Nephron (organoid): ENCODE measurements around the gene PIGR.

ENCODE experiments used
- H3K27ac Mint-ChIP-seq, 3 experiments: 2 replicates each; pipeline ENCODE4 v1.8.0; 2020; ENCODE audit warnings: mixed read lengths in 3 of 3, mild to moderate bottlenecking in 2 of 3, moderate library complexity in 1 of 3
- H3K27me3 Mint-ChIP-seq: 2 replicates; pipeline ENCODE4 v1.8.0; 2021; ENCODE audit warnings: low read depth, mild to moderate bottlenecking, moderate library complexity, mixed read lengths
- H3K36me3 Mint-ChIP-seq: 2 replicates; pipeline ENCODE4 v1.8.0; 2020; ENCODE audit warnings: low read depth, mixed read lengths
- H3K4me1 Mint-ChIP-seq: 2 replicates; pipeline ENCODE4 v1.8.0; 2020; ENCODE audit warnings: mixed read lengths
- H3K4me3 Mint-ChIP-seq, 3 experiments: 2 replicates each; pipeline ENCODE4 v1.8.0; 2020; ENCODE audit warnings: mild to moderate bottlenecking in 3 of 3, mixed read lengths in 3 of 3, moderate library complexity in 2 of 3
- H3K9me3 Mint-ChIP-seq: 2 replicates; pipeline ENCODE4 v1.8.0; 2020; ENCODE audit warnings: mixed read lengths
- CTCF ChIP-seq, 3 experiments: fragments of 200-600 bp; sonication (generic); IDR thresholded peaks; one replicate each; pipeline ENCODE4 v1.5.0; 2021; ENCODE audit warnings: antibody characterized with exemption in 3 of 3; ENCODE audit not compliant: unreplicated experiment in 3 of 3

The PIGR gene

DNA sequence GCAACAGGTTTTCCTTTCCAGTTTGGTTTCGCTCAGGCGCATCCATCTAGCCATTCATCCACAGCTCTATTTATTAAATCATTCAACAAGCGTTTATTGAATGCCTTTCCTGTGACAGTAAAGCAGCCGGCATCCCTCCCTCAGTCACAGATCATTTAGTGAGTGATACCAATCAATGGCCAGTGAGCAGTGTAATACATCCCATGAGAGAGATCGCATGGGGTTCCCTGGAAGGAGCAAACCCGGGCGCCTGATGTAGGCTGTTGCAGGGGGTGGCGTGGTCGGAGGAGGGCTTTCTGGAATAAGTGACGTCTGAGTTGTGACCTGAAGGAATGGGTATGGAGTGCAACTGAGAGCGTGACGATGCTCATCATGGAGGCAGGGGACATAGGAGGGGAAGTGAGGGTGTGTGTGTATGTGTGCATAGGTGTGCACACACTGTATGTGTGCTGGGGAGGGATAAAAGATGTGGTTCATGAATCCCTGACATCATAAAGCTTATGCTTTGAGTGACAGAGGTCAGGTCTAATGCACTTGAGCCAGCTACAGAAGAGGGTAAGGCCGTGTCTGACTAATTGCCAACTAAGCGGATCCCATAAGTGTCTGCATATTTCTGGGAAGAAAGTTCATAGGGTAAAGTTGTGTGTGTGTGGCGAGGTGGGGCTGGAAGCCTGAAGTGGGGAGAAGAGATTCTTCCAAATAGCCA, 31.1 kb downstream of the PIGR start:
- Mint-ChIP-seq H3K36me3 (no peaks in the 10 kb centered on the region), H3K4me1 (no peaks in the 10 kb centered on the region)

GRCh38 chr1:206913766-206914537, 32.3 kb downstream of the PIGR start:
- Mint-ChIP-seq H3K4me3 (no peak overlapping the region), H3K27ac (no peak overlapping the region), H3K27me3 (peaks cover 70% of the 10 kb centered on the region), H3K9me3 (no peaks in the 10 kb centered on the region), H3K4me1 (peaks cover 1% of the 10 kb centered on the region), H3K36me3 (no peaks in the 10 kb centered on the region)
- TF ChIP-seq CTCF (IDR thresholded peaks at IDR 0.05; ENCODE audit: unreplicated experiment in 3 of 3): no peak

More for the DNA sequence above, 31.1 kb downstream of the PIGR start:
- H3K9me3 Mint-ChIP-seq: no peaks in the 10 kb centered on the region
- TF ChIP-seq CTCF (IDR thresholded peaks at IDR 0.05; ENCODE audit: unreplicated experiment in 3 of 3): no peak
- no peak overlapping the region for H3K27ac Mint-ChIP-seq
- H3K4me3 Mint-ChIP-seq: no peak overlapping the region
- H3K27me3 Mint-ChIP-seq: peaks cover 63% of the 10 kb centered on the region

GRCh38 chr1:206912445-206913095, 33.7 kb downstream of the PIGR start:
- TF ChIP-seq CTCF (IDR thresholded peaks at IDR 0.05; ENCODE audit: unreplicated experiment in 3 of 3): peak; percentile 77 to 83 (median 77)
- H3K27me3 Mint-ChIP-seq: peaks cover 80% of the 10 kb centered on the region
- H3K36me3 Mint-ChIP-seq: no peaks in the 10 kb centered on the region
- no peak overlapping the region for H3K4me3 Mint-ChIP-seq
- peaks cover 4% of the 10 kb centered on the region for H3K4me1 Mint-ChIP-seq
- no peak overlapping the region for H3K27ac Mint-ChIP-seq
- no peaks in the 10 kb centered on the region for H3K9me3 Mint-ChIP-seq

DNA sequence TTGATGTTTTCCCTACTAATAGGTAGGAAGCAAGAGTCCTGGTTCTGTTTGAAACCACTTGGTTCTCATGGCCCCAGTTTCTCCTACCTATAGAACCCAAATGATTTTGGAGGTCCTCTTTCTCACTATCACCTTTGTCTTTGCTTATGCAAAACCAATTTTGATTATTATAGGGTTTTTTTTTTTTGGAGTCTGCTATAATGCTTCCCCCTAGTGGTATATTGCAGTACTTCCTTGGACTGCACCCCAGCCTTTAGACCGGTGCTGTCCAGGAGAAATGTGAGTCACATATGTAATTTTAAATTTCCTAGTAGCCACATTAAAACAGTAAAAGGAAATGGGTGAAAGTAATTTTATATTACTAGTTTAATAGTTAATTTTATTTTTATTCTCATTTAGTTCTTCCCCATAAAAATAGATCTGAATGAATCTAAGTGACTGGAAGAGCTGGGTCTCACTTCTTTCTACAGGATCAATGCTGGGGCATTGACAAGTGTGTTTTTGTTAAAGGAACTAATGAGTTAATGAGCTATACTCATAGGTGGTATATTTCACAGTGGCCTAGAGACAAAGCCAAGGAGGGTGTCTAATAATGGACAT, 35.1 kb downstream of the PIGR start:
- TF ChIP-seq CTCF (IDR thresholded peaks at IDR 0.05; ENCODE audit: unreplicated experiment in 3 of 3): peak; percentile 85 to 95 (median 93)
- peak overlapping the region; percentile 37 to 59 (median 52) for H3K4me3 Mint-ChIP-seq
- H3K27ac Mint-ChIP-seq: no peak overlapping the region
- no peaks in the 10 kb centered on the region for H3K36me3 Mint-ChIP-seq
- peaks cover 87% of the 10 kb centered on the region for H3K27me3 Mint-ChIP-seq
- no peaks in the 10 kb centered on the region for H3K9me3 Mint-ChIP-seq
- peaks cover 4% of the 10 kb centered on the region for H3K4me1 Mint-ChIP-seq

DNA sequence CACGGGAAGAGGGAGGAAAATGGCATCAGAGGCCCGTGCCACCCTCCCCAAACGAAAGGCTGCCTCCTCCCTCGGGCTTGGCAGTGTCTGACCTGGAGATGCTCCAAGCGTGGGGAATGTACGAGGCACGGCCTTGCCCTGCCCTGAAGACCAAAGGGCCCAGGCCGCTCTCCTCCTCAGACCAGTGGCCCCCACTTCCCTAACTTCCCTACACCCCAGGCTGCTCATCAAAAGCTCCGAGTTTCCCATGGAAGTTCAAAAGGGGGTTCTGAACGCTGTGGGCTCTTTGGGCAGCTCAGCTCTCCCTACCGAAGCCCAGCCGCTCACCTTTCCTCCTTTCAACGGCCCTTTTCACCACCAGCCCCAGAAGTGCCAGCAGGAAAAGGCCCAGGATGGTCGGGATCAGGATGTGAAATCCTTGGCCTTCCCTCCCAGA, 36.4 kb downstream of the PIGR start:
- Mint-ChIP-seq H3K27me3 (peaks cover 87% of the 10 kb centered on the region), H3K27ac (no peak overlapping the region), H3K36me3 (no peaks in the 10 kb centered on the region), H3K4me3 (peak overlapping the region; percentile 55 to 67 (median 55)), H3K9me3 (no peaks in the 10 kb centered on the region), H3K4me1 (peaks cover 4% of the 10 kb centered on the region)
- TF ChIP-seq CTCF (IDR thresholded peaks at IDR 0.05; ENCODE audit: unreplicated experiment in 3 of 3): no peak
